Loucy (cell line): ENCODE measurements around the gene STARD13.

Experiments
- CTCF ChIP-seq: fragments of 200-600 bp; sonication (generic); conservative IDR thresholded peaks from 2 replicates; pipeline ENCODE4 v1.5.1; 2014; ENCODE audit warnings: mild to moderate bottlenecking, antibody characterized with exemption, low read length
- EZH2phosphoT487 ChIP-seq: fragments of 200-600 bp; IDR thresholded peaks from 2 replicates; pipeline ENCODE4 v1.6.1; 2018; ENCODE audit warnings: antibody characterized with exemption, mild to moderate bottlenecking, moderate library complexity, borderline replicate concordance

- TF ChIP-seq CTCF (no peak), EZH2phosphoT487 (no peak)
These were observed 9.0 kb downstream of the STARD13 start for GRCh38 chr13:33276570-33276969.
